Measurements from ENCODE around the gene IL2RA. TPM values are rescaled to one million over a fixed set of nuclear protein-coding genes. Genes with fewer than 3 reads are reported as not detected.

The IL2RA gene
- polyA plus RNA-seq, 1 donor from 2014 or later, result not detected

- Histone ChIP-seq H3F3A (ENCODE audit: insufficient read depth, low read length, poor library complexity, severe bottlenecking) (no peaks in the 10 kb centered on the region), H3K36me3 (ENCODE audit: insufficient read depth, low read length) (no peaks in the 10 kb centered on the region), H3K27ac (ENCODE audit: low read length) (no peak overlapping the region), H2AFZ (ENCODE audit: low read depth, low read length) (no peak overlapping the region), H3K9ac (ENCODE audit: low read length) (no peak overlapping the region), H3K9me3 (ENCODE audit: low read length) (no peaks in the 10 kb centered on the region), H3K79me2 (replicated peaks; ENCODE audit: insufficient read depth, low read length) (no peaks in the 10 kb centered on the region), H3K27me3 (ENCODE audit: insufficient read depth, low read depth, low read length) (no peaks in the 10 kb centered on the region), H3K4me3 (ENCODE audit: low read length) (no peak overlapping the region), H4K20me1 (ENCODE audit: insufficient read depth) (no peaks in the 10 kb centered on the region), H3K9me2 (ENCODE audit: insufficient read depth, low read length) (no peaks in the 10 kb centered on the region), H3K4me2 (ENCODE audit: low read length) (no peak overlapping the region)
- TF ChIP-seq EZH2 (IDR thresholded peaks at IDR 0.05; ENCODE audit: borderline replicate concordance, insufficient read depth, low read length, poor library complexity, severe bottlenecking), result no peak
- no peak for TF ChIP-seq POLR2AphosphoS5 (IDR thresholded peaks at IDR 0.05)
- TF ChIP-seq TAF1 (IDR thresholded peaks at IDR 0.05; ENCODE audit: low read depth), result no peak
- no peak for TF ChIP-seq RAD21 (conservative IDR thresholded peaks at IDR 0.05)
- no peak for TF ChIP-seq SMC3 (conservative IDR thresholded peaks at IDR 0.05; ENCODE audit: poor library complexity)
- no peak for TF ChIP-seq EP300 (conservative IDR thresholded peaks at IDR 0.05; ENCODE audit: poor library complexity, severe bottlenecking)
- no peak for TF ChIP-seq REST (IDR thresholded peaks at IDR 0.05; ENCODE audit: borderline replicate concordance)
- no peak for TF ChIP-seq CTCF (IDR thresholded peaks at IDR 0.05; ENCODE audit: poor library complexity, severe bottlenecking)
Observed at GRCh38 chr10:6017781-6018354, 44.3 kb downstream of the IL2RA start.

GRCh38 chr10:6014241-6014761 is 47.9 kb downstream of the IL2RA start:
- Histone ChIP-seq H3K27me3 (ENCODE audit: insufficient read depth, low read depth, low read length) (no peaks in the 10 kb centered on the region), H3K9me2 (ENCODE audit: insufficient read depth, low read length) (no peaks in the 10 kb centered on the region), H3K9ac (ENCODE audit: low read length) (no peak overlapping the region), H3K36me3 (ENCODE audit: insufficient read depth, low read length) (no peaks in the 10 kb centered on the region), H4K20me1 (ENCODE audit: insufficient read depth) (no peaks in the 10 kb centered on the region), H3F3A (ENCODE audit: insufficient read depth, low read length, poor library complexity, severe bottlenecking) (no peaks in the 10 kb centered on the region), H2AFZ (ENCODE audit: low read depth, low read length) (no peak overlapping the region), H3K4me2 (ENCODE audit: low read length) (no peak overlapping the region), H3K27ac (ENCODE audit: low read length) (no peak overlapping the region), H3K9me3 (ENCODE audit: low read length) (no peaks in the 10 kb centered on the region), H3K79me2 (replicated peaks; ENCODE audit: insufficient read depth, low read length) (no peaks in the 10 kb centered on the region), H3K4me3 (ENCODE audit: low read length) (no peak overlapping the region)
- TF ChIP-seq TAF1 (IDR thresholded peaks at IDR 0.05; ENCODE audit: low read depth) (no peak), EP300 (conservative IDR thresholded peaks at IDR 0.05; ENCODE audit: poor library complexity, severe bottlenecking) (no peak), SMC3 (conservative IDR thresholded peaks at IDR 0.05; ENCODE audit: poor library complexity) (peak; percentile 34), EZH2 (IDR thresholded peaks at IDR 0.05; ENCODE audit: borderline replicate concordance, insufficient read depth, low read length, poor library complexity, severe bottlenecking) (no peak), REST (IDR thresholded peaks at IDR 0.05; ENCODE audit: borderline replicate concordance) (no peak), RAD21 (conservative IDR thresholded peaks at IDR 0.05) (no peak), MXI1 (conservative IDR thresholded peaks at IDR 0.05; ENCODE audit: poor library complexity, severe bottlenecking) (no peak), POLR2AphosphoS5 (IDR thresholded peaks at IDR 0.05) (no peak), CTCF (IDR thresholded peaks at IDR 0.05; ENCODE audit: poor library complexity, severe bottlenecking) (peak; percentile 39)

All from neural cell (in vitro differentiated cells).